ENCODE measurements around the gene CYSRT1.

GRCh38 chr9:137200311-137201204 lies 24.4 kb upstream of the CYSRT1 start, which contains the start of gene TPRN:
- peak in 4 of 11 experiments; percentile 24 to 48 (median 34) for TF ChIP-seq CTCF (IDR thresholded peaks at IDR 0.05 in 8 of 11, conservative IDR thresholded peaks at IDR 0.05 in 3 of 11)
- peak; percentile 97 to 98 (median 98) for TF ChIP-seq POLR2AphosphoS5 (IDR thresholded peaks at IDR 0.05)
- peak; percentile 50 to 83 (median 58) for TF ChIP-seq POLR2A (IDR thresholded peaks at IDR 0.05)

All from spleen (tissue), 7 donors.